GM12873 (cell line): ENCODE measurements around the gene RFPL3.

Source experiments
- TF ChIP-seq, protein P1 (sequence below): IDR thresholded peaks from 2 replicates; pipeline ENCODE4 v1.5.1; 2012; ENCODE audit warnings: low read depth, mild to moderate bottlenecking, moderate library complexity, low read length, control low read depth; ENCODE audit not compliant: insufficient read depth; ENCODE audit errors: missing control alignments

Gene RFPL3

DNA sequence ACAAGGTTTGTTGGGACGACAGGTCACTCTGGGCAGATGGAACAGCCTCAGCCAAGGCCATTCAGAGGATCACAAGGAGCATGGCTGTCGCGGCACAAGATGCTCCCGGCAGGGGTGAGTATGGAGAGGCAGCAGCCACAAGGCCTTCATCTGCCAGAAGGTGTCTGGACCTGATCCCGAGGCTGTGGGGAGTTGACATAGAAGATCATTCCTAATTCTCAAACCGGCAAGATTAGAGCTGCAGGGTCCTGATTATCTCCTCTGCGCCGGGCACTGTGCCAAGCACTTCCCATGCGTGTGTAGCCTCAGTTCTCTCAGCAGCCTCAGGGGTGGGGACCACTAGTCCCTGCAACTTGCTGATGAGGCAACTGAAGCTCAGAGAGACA is 32.3 kb upstream of the RFPL3 start:
- TF ChIP-seq, protein P1, sequence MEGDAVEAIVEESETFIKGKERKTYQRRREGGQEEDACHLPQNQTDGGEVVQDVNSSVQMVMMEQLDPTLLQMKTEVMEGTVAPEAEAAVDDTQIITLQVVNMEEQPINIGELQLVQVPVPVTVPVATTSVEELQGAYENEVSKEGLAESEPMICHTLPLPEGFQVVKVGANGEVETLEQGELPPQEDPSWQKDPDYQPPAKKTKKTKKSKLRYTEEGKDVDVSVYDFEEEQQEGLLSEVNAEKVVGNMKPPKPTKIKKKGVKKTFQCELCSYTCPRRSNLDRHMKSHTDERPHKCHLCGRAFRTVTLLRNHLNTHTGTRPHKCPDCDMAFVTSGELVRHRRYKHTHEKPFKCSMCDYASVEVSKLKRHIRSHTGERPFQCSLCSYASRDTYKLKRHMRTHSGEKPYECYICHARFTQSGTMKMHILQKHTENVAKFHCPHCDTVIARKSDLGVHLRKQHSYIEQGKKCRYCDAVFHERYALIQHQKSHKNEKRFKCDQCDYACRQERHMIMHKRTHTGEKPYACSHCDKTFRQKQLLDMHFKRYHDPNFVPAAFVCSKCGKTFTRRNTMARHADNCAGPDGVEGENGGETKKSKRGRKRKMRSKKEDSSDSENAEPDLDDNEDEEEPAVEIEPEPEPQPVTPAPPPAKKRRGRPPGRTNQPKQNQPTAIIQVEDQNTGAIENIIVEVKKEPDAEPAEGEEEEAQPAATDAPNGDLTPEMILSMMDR: no peak

DNA sequence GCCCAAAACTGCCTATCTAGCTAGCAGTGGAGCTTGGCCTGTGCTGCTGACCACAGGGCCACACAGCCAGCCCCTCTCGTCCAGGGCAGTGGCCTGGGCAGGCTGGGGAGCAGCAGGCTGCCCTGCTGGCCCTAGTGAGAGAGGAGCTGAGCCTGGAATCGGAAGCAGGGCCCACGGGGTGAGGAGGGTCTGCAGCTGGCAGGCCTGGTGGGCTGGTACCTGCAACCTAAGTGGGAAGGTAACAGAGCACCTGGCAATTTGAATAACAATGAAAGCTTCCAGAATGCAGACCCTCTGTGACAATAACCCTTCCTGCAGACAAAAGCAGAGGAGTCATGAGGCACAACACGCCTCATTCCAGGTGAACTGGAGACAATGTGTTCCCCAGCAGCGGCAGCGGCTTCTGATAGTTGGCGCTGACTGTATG is 31.8 kb upstream of the RFPL3 start:
- TF ChIP-seq, protein P1: no peak

DNA sequence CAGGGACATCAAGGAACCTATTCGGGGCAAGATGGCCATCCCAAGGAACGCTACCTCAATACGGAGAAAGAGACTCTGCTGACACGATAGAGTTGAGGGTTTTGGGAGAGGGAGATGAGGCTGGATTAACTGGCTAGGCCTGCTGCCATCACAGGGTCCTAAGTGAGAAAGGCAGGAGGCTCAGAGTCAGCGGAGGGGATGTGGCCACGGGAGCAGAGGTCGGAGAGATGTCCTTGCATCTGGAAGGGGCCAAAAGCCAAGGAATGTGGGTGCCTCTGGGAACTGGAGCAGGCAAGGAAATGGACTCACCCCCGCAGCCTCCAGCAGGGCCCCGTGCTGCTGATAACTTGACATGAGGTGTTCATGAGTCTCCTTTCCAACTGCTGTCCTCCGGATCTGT is 31.0 kb upstream of the RFPL3 start:
- TF ChIP-seq, protein P1: no peak

DNA sequence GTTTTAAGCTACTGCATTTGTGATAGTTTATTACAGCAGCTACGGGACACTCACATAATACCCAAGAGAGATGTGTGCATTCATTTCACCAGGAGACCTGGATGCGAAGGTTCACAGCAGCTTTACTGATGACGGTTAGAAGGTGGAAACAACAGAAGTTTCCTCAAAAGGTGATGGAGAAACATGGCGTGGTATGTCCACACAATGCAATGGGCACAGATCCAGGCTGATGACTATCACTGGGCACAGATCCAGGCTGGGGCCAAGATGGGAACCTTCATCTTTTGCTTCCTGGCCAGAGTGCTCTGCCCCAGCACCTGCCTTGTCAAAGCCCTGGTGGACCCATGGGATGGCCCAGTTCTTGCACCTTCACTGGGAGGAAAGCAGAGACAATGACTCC is 30.6 kb upstream of the RFPL3 start:
- TF ChIP-seq, protein P1: no peak

DNA sequence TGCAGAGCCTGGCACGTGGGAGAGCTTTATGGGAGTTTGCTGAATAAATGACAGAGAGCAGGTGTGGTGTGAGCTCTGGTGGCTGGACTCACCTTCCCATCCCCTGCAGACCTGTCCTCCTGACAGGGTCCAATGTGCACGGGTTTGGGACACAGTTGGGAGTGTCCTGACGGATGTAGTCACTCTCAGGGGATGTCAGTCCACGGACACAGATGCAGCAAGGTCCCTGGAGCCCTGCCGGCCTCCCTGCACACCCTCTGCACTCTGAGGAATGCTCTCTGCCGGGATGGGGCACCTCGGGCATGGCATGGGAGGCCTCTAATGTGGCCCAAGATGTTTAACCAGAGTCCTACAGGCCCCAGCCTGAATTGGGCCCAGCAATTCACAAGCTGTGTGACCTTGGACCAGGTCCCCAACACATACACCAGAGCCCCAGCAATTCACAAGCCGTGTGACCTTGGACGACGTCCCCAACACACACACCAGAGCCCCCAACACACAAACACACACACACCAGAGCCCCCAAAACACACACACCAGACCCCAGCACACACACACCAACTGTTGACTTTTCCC is 30.0 kb upstream of the RFPL3 start:
- TF ChIP-seq, protein P1: no peak

DNA sequence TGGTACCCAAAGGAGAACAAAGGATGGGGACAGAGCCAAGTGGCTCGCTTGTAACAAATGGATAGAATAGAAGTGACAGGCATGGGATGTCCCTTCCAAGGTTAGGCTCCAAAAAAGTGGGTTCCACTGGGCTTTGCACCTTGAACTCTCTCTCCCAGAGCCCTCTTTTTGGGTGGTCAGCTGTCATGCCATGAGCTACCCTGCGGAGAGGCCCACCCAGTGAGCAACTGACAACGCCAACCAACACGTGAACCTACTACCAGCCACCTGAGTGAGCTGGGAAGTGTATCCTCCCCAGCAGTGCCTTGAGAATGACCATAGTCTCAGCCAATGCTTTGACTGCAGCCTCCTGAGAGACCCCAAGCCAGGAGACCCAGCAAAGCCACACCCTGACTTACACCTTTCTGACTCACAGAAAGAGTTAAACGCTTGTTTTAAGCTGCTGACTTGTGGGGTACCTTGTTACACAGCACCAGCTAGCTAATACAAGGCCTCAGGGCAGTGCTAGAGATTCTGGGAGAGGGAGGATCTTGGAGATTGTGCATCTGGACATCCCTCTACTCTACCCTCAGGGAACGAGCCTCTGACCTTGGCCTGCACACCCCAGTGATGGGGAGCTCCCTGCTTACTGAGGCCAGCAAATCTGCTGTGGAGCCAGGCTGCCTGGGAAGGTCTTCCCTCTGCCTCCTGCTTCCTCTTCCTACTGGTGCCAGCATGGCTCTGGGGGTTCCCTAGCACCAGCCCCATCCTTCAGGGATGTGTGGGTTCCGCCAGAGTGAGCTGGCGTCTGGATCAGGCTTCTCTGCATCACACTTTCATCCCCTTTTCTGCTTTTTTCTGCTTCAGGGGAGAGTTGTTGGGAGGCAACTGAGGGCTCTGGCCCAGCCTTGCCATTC is 29.1 kb upstream of the RFPL3 start:
- TF ChIP-seq, protein P1: no peak

DNA sequence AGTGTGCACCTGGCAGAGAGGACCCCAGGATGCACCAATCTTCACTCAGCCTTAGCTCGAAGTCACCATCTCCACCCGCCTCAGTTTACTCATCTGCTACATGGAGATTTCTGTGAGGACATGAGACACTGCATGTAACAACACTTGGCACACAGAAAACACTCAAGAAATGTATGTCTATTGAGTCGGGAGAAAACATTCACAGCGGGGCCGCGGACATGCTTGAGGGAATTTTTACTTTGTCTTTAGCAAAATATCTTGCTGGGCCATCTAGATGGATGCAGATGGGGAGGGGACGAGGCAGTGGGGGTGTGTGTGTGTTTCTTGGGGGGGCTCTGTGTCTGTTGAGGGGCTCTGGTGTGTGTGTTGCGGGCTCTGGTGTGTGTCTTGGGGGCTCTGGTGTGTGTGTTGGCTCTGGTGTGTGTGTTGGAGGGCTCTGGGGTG is 28.4 kb upstream of the RFPL3 start:
- TF ChIP-seq, protein P1: no peak
